ENCODE measurements around the gene CAST.
A peak's percentile ranks its signal among the peaks of the same experiment; 100 is the strongest.

The CAST gene

DNA sequence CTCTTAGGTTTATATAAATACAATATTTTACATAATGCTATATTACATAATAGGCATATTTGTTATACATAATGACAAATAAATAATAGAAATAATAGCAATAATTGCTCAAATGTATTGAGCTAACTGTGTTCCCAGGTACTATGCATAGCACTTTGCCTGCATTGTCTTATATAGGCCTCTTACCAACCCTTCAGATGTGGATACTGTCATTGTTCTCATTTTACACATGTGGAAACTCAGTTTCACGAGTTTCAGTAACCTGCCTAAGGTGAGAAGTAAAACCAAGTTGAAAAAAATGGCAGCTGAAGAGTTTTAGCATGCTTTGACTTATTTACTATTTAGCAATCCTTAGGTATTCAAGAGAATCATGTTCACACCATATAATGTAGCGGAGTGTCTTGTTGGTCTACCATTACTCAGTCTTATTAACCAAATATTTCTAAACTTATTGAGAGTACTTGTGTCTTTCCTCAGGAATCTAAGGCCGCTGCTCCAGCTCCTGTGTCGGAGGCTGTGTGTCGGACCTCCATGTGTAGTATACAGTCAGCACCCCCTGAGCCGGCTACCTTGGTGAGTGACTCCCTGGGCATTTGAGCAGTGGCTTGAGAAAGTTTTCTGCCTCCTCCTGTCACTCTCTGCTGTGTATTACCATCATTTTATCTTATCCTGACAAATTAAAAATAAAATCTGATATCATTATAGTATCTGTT is 88.1 kb downstream of the CAST start:
- no peak for DNase-seq

DNA sequence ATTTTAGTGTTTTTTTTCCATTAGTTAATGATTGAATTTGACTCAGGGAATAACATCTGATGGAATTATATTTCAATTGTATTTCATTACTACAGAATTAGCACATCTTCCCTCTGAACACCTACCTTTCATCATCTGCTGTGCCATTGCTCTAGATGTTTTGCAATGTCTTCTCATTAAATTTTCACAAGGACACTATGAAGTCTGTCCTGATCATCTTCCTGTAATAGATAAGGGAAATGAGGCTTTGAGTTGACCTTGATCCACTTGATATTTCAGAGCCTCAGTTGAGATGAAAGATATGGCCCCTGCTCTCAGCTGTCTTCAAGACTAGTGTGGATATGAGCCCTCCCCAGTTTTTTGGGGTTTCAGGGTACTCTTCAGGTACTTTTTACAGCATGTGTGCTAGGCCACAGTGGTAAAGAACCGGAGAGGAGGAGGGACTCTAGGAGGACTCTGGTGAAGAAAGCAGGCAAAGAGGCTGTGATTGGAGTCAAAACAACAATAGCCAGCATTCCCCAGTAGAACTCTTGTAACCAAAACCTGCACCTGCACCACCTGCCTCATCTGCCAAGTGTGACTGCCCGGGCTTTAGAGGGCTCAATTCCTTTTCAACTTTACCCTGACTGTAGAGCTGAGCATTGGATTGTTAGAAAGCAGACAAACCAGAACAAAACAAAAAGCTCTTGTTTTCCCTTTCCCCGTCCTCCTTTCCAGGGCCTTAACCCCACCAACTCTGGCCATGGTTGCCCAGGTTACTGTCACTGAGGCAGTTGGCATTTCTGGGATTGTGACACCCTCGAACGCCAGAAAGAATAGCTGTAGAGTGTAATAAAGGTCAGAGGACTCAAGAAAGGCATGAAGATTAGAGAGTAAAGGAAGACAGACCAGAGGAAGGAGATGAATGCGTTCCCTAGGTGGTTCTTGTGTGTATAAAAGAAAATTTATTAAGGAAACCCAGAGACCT is 89.3 kb downstream of the CAST start:
- no peak for DNase-seq

DNA sequence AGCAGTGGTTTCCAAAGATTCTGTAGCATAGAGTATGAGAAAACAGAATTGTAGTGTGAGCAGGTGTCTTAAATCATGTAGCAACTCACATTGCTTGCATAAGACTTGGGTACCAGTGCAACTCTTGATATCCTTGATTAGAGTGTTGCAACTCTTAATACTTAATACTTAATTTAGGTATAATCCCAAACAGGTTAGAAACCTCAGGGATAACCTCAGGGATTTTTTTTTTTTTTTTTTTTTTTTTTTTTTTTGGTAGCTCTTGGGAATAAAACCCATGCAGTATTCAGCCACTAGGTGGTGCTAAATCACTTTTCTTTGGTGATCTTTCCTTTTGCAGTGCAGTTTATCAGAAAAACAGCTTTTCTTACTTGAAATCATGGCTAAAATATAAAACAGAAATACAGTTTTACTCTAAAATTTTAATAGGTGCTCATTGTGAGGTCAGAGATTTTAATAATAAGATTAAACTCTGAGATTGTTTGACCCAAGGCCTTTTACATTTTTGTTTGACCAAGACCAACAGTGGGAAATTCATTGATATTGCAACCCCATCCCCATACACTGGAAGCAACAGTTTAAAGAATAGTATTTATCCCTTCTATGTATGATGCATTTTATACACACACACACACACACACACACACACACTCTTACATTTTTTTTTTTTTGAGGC is 90.3 kb downstream of the CAST start:
- peak; percentile 65 for DNase-seq

DNA sequence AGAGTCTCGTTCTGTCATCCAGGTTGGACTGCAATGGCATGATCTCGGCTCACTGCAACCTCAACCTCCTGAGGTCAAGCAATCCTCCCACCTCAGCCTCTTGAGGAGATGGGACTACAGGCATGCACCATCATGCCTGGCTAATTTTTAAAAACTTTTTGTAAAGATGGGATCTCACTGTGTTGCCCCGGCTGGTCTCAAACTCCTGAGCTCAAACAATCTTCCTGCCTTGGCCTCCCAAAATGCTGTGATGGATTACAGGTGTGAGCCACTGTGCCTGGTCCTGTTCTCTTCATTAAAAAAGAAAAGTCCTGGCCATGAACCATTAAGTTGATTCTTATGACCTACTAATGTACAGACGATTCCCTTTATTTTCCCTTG is 90.8 kb downstream of the CAST start:
- DNase-seq, result no peak

DNA sequence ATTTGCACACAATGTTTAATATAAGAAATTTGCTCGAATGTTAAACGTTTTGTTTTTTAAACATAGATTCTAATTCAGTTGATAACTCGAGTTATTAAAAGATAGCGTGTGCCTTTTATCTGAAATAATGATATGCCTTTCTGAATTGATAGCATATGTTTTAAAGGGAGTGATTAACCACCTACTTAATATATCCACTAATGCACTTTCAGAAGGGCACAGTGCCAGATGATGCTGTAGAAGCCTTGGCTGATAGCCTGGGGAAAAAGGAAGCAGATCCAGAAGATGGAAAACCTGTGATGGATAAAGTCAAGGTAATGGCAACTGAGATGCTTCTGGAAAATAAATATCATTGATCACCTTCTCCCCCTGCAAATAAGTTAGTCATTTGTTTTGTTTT is 91.7 kb downstream of the CAST start:
- no peak for DNase-seq

DNA sequence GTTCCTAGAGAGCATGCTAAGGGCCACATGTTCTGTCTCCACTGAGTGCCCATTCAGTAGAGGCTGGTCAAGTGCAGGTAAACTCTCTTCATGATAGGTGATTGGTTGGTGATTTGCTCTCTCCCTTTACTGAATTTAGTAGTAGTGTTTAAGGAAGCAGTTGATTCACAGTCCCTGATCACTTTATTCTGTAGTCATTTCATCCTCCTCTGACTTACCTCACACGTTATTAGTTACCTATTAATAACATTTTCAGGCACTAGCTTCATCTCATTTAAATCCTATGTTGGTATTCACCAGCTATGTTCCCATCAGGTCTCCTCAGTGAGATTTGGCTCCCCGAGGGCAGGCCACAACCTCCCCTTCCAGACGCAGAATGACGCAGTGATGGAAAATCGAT is 93.7 kb downstream of the CAST start:
- no peak for DNase-seq

DNA sequence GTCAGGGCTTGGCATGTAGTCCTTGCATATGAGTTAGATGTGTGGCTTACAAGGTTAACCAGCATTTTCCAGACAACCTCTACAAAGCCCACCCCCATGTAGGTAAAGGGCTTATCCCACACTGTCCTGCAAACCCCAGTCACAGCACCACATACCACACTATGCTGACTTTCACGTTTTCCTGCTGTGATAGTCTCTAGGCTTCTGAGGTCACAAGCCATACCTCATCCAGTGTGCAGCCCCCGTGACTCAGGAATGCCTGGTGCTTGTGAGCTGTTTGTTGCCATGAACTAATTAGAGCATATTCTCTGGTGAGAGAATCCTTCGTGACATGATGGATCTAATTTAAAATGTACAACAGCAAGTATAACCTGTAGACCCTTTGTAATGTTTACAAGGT is 94.8 kb downstream of the CAST start:
- no peak for DNase-seq

DNA sequence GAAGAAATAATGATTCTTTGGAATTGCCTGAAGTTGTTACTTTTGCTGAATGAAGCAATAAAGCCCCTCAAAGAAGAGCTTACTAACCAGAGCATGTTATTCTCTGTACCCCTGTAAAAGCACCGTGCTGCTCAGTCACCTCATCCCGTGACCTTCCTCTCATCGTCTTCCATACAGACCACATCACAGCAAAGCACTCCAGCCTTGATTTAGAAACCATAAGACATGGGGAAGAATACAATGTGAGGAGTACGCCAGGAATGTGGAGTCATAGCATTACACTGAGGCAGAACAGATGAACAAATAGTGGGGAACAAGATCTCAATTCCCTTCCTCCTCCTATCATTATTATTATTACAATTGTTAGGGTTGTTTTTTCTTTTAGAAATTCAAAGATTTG is 96.4 kb downstream of the CAST start:
- DNase-seq, result no peak

DNA sequence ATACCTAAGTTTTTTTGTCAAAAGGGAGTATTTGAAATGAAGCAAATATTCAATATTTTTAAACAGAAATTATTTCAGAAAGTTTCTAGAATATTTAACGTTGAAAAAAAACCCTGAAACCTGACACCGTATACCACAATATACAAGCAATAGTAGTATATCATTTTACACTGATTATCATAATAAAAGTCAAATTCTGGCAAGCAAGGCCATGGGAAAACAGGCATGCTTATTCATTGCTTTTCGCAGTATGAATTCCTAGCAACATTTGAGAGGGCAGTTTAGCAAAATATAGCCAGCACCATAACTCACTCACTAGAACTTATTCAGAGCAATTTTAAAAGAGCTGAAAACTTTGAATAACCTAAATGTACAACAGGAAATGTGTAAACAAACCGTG is 99.4 kb downstream of the CAST start:
- DNase-seq, result no peak

DNA sequence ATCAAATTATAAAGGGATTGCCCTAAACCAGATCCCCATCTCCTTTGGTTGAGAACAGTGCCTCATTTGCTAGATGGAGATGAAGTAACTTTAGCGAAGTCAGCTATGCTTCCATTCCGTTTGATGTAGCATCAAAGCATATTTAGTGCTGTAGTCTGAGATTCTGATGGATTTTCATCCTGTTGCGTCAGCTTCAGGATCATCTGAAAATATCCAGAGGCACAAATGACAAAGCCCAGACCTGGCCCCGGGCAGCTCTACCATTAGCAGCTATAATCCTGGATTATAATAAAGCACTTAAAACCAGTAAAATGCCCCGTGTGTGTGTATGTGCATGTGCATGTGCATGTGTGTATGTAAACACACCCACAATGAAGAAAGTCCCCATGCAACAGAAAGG is 100.8 kb downstream of the CAST start:
- no peak for DNase-seq

DNA sequence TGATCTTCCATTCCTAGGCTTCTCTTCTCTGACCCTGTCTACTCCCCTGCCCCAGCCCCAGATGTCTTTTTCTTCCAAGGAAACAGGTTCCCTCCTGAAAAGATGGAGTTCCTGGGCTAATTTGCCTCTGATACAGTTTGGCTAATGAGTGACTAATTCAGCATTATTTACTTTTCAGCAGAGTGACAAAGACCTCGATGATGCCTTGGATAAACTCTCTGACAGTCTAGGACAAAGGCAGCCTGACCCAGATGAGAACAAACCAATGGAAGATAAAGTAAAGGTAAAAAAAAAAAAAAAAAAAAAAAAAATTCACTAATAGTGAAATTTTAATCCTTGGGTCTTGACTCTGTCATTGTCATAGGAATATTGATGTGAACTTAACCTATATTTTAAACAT is 102.9 kb downstream of the CAST start:
- DNase-seq, result no peak

DNA sequence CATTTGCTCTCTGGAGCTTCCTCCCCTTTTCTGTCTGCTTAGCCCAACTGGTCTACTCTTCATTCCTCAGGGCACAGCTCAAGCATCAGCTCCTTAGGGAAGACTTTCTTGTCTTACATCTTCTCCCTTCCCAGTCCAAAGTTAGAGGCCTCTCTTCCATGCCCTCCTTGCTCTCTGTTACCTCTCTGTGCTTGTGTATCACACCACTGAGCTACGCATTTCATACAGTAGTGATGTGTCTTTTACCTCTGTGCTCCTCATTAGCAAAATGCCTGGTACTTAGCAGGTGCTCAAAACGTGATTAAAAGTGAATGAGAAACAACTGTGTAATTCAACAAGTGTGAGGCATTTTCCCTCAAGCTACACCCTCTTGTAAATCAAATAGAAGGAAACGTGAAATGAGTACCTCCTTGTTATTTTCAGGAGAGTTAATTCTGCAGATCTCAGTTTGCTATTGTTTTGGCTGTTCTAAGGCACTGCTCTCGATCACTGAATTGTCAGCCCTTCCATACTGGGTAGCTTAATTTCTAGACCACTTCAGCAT is 106.6 kb downstream of the CAST start:
- DNase-seq, result no peak

DNA sequence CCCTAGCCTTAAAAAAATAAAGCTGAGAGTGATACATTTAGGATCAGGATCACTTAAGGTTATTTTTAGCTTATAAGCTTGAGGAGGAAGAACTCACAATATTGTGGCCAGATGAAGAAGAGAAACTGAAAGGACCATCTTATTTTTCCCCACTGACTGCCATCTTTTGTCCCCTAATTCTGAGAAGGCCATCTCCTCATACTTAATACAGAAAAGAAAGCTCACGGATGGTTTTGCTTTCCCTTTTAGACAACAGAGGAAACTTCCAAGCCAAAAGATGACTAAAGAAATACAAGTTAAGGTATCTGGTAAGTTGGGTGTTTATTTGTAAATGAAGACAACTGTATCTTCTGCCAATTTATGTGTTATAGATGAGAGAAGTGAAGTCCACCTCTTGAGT is 109.2 kb downstream of the CAST start:
- DNase-seq, result peak; percentile 14

DNA sequence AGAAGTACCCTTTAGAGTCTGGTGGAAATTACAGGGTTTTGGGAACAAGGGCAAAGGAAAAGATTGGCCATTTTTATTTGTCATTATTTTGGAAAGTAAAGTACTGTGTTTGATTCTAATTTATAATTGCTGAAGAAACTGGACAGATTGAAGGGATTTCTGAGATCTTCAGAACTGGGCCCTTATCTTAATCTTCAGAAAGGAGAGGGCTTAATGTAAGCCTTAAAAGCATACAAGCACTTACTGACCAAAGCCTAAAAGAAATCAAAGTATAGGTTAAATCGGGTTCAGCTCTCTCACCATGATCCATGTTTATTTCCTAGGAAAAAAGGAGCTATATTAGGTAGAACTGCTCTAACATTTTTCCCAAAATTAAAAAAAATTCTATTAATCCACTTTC is 109.9 kb downstream of the CAST start:
- no peak for DNase-seq

DNA sequence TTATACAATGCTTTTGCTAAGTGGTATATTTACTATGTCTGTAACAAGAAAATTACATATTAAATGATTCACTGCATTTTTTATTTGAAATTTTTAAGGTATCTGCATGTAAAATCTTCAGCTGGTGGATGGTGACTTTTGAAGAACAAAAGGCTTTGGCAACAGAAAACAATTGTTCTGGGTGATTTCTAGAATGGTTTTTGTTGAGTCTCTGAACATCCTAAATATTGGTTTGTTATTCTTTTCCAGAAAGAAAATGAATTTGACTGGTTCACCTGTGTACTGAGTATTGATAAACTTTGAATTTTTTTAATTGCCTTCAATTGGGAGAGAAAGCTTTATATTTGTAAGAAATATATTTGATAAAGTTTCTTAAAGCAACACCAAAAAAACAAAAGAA is 110.4 kb downstream of the CAST start:
- DNase-seq, result no peak

DNA sequence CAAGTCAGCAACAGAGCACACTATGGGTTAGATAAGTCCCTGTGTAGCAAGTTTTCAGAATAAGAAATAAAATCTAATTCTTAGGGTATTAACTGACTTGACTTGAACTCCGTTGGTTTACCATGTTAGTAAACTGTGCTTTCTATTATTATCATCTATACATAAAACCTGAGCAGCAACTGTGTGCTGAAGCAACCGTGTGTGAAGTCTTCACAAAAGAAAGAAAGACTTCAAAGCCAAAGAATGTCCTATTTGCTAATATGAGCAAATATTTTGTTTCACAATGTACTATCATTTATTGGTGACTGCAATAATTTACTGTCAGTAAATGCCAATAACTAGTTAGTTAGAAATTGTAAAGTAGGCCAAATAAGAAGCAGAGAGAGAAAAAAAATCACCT is 112.9 kb downstream of the CAST start:
- no peak for DNase-seq

DNA sequence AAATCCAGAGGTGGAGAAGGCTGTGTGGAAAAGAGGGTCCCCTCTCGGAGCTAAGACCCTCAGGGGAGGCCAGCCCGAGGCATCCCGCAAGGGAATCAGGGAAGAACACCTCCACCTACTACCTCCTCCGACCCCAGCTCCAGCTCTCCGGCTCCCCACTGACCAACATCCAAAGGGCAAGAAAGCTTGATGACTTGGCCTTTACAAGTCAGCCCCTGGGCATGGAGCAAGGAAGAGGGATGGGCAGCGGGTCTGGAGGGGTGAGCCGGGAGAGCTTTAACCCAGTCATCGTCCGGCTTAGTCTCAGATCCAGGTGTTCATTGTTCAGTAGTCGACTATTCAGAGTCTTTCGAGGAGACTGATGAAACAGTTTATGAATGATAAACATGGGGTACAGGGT is 113.5 kb downstream of the CAST start:
- no peak for DNase-seq

DNA sequence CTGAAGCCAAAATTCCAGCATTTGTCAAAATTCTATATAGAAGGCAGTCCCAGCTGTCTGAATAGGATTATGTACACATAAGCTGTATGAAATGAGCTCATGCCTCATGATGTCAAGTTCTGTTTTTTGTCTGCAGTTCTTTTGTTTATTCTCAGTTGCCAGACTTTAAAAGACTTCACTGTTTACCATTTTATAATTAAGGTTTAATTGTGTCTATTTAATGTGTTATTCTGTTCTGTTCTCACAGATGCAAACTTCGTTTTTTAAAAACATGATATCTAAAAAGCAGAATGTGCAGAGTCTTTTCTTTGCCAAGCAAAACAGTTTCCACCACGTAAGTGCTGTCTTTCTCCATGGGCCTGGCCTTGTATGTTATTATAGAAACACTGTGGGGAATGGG is 114.4 kb downstream of the CAST start:
- no peak for DNase-seq

DNA sequence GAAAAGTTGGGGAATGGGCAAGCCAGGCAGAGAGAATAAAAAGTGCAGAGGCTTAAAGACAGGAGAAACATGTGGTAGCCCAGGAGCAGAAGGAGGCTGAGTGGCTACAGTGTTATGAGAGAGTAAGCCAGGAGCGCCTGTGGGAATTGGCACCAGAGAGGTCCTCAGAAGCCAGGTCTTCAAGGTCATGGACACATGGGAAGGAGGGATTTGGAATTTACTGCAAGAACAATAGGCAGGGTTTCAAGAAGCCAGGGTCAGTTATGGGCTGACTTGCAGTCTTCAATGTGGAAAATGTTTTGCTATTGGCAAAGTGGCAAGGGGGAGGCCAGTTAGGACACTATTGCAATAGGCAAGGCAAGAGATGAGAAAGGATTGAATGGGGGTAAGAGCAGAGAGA is 116.2 kb downstream of the CAST start:
- DNase-seq, result no peak

DNA sequence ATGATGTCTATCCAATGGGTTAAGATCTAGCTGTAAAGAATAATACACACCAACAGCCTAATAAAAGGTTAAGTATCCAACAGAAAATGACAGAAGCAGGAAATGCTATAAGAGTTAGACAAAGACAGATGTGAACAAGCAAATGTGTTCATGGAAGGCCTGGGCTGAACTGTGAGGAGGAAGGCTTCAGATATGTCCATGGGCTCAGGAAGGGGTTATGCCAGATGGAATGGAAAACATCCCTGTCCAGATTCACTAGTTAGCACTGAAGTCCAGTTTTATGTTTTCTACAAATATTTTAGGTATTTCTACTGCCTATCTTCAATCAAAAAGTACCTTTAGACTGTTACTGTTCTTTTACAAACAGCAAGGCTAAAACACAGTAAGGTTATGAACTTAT is 118.5 kb downstream of the CAST start:
- DNase-seq, result no peak

DNA sequence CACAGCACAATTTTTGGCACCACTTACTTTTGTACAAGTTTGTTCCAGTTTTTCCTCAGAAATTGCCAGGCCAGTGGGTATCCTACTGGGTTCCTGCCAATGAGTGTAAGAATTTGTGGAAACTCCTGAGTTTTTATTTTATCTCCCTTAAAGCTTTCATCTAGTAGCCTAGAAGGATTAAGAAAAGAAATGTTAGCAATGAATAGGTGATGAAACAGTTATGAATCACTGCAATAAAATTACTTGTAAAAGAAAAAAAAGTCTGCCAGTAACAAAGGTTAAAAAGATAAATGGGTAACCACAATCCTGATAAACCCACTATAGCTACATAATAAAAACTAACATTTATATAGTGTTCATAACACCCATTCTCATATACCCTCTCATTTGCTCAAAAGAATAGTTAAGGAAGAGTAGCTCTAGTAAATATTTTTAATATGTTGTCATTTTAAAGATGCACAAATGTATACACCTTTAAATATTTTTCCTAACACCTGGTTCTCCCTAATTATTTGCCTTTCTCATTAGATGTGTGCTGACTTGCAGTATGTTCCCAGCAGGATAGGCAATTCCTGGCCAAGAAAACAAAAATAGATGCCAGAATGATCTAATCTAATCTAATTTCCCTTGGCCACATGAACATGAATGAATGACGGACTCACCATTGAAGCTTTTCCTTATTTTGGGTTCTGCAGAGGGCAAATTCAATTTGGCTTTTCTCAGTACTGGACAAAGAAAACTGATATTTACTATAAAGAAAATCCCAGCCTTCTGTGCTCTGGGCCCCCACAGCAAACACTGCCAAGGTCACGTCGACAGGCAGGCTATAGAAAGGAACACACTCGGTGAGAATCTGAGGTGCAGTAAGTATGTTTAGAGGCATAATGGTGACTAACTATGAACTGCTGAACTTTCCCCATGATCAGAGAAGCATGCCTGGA is 119.1 kb downstream of the CAST start:
- no peak for DNase-seq

DNA sequence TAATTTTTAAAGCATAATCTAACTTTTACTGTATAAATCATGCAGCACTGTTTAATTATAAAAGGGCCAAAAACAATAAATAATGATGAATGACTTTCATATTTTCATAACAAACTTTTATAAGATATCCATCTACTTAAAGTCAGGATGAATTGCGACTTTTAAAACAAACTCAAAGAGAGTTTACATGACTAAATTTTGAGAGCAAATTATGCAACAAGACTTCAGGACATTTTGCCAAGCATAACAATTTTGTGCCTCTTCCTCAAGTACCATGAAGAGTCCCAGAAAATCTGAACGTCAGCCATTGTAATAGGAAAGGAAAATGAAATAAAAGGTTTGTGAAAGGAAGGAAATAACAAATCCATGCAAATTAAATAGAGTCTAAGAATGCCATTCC is 121.2 kb downstream of the CAST start:
- DNase-seq, result no peak

All from activated CD4-positive, alpha-beta T cell treated with anti-CD3 and anti-CD28 coated beads, Interleukin-2, amount 50 U/mL, for 16 hours (primary cell).